H1 (cell line): ENCODE measurements around the gene ASGR1. TPM values are rescaled to one million over a fixed set of nuclear protein-coding genes. Genes with fewer than 3 reads are reported as not detected.

Experiments used
- CTCF ChIA-PET: fragments of 300-600 bp; sonication (Branson Sonifier 250); formaldehyde crosslinking; loops from one replicate; lab custom pipeline; 2021; ENCODE audit not compliant: partially characterized antibody; lab: Charles Lee
- POLR2A ChIA-PET: fragments of 300-600 bp; sonication (Branson Sonifier 250); formaldehyde crosslinking; loops from one replicate; lab custom pipeline; 2021; ENCODE audit warnings: inconsistent platforms; ENCODE audit not compliant: partially characterized antibody; lab: Charles Lee
- DNase-seq, 2 experiments: peaks; one replicate each; pipeline versions ENCODE4 v3.0.0 to v3.0.0-alpha.2; 2010 to 2022; ENCODE audit warnings: low spot score in 2 of 2, low read depth in 1 of 2, mixed read lengths in 1 of 2
- FAIRE-seq: peaks from 2 replicates; lab custom pipeline; 2011; peaks lifted over from hg19 to GRCh38; lab: Jason Lieb, UNC
- H2AFZ ChIP-seq: 2 replicates; pipeline ENCODE4 v1.8.1; 2012; ENCODE audit warnings: low read length, inconsistent platforms
- H2AK5ac ChIP-seq: 2 replicates; pipeline ENCODE4 v1.6.1; 2013; ENCODE audit warnings: low read depth, low read length
- H2BK120ac ChIP-seq: replicated peaks from 2 replicates; pipeline ENCODE3; 2013; ENCODE audit warnings: low read depth, low read length, inconsistent platforms
- H2BK12ac ChIP-seq: 2 replicates; pipeline ENCODE4 v1.6.1; 2013; ENCODE audit warnings: low read depth, low read length
- H2BK15ac ChIP-seq: 2 replicates; pipeline ENCODE4 v1.6.1; 2013; ENCODE audit warnings: low read length
- H2BK20ac ChIP-seq: 2 replicates; pipeline ENCODE4 v1.6.1; 2013; ENCODE audit warnings: low read length
- H2BK5ac ChIP-seq: 2 replicates; pipeline ENCODE4 v1.6.1; 2013; ENCODE audit warnings: low read depth, low read length
- H3K14ac ChIP-seq: 2 replicates; pipeline ENCODE4 v1.6.1; 2013; ENCODE audit warnings: inconsistent platforms; ENCODE audit not compliant: insufficient read length
- H3K18ac ChIP-seq: 2 replicates; pipeline ENCODE4 v1.6.1; 2013; ENCODE audit warnings: low read length; ENCODE audit errors: extremely low read depth
- H3K23ac ChIP-seq: 2 replicates; pipeline ENCODE4 v1.6.1; 2013; ENCODE audit warnings: inconsistent platforms; ENCODE audit not compliant: insufficient read length
- H3K23me2 ChIP-seq: 2 replicates; pipeline ENCODE4 v1.6.1; 2013; ENCODE audit warnings: low read depth, low read length
- H3K27ac ChIP-seq: 2 replicates; pipeline ENCODE4 v1.6.1; 2011; ENCODE audit warnings: low read depth, low read length, inconsistent platforms
- H3K27me3 ChIP-seq, 4 experiments: replicated peaks in 1 of 4; 1 replicate in 1 of 4; 2 replicates in 3 of 4; pipeline versions ENCODE4 v1.6.1 to v1.8.1; 2011 to 2013; ENCODE audit warnings: low read length in 3 of 4, mild to moderate bottlenecking in 3 of 4, inconsistent platforms in 2 of 4, mixed read lengths in 2 of 4, moderate library complexity in 1 of 4; ENCODE audit not compliant: control insufficient read depth in 3 of 4, insufficient read depth in 3 of 4; ENCODE audit errors: extremely low read depth in 1 of 4
- H3K36me3 ChIP-seq, 4 experiments: 2 replicates each; pipeline versions ENCODE4 v1.6.1 to v1.8.1; 2011 to 2013; ENCODE audit warnings: mild to moderate bottlenecking in 4 of 4, low read length in 3 of 4, moderate library complexity in 2 of 4, control low read depth in 1 of 4, inconsistent platforms in 1 of 4; ENCODE audit not compliant: insufficient read depth in 4 of 4, control insufficient read depth in 2 of 4
- H3K4ac ChIP-seq: replicated peaks from 2 replicates; pipeline ENCODE3; 2013; ENCODE audit warnings: low read length, low read depth, mixed read lengths, inconsistent platforms; ENCODE audit not compliant: insufficient read length
- H3K4me1 ChIP-seq, 4 experiments: replicated peaks in 1 of 4; 1 replicate in 1 of 4; 2 replicates in 3 of 4; pipeline versions ENCODE4 v1.6.1 to v1.8.1; 2011 to 2013; ENCODE audit warnings: low read length in 3 of 4, inconsistent platforms in 2 of 4, mixed read lengths in 1 of 4; ENCODE audit not compliant: insufficient read depth in 4 of 4, control insufficient read depth in 3 of 4
- H3K4me2 ChIP-seq, 2 experiments: 2 replicates each; pipeline versions ENCODE4 v1.6.1 to v1.8.1; 2011 to 2013; ENCODE audit warnings: low read depth in 2 of 2, low read length in 2 of 2, control low read depth in 1 of 2, inconsistent platforms in 1 of 2, mild to moderate bottlenecking in 1 of 2; ENCODE audit not compliant: insufficient read depth in 1 of 2
- H3K4me3 ChIP-seq, 4 experiments: fragments of 200-600, 300-600 bp in 1 of 4; sonication (generic), shearing (Covaris generic), sonication (Bioruptor Twin) in 1 of 4; 2 replicates each; pipeline versions ENCODE4 v1.5.1 to v1.8.1; 2011 to 2016; ENCODE audit warnings: low read length in 4 of 4, low read depth in 3 of 4, control low read depth in 2 of 4, inconsistent platforms in 2 of 4, mild to moderate bottlenecking in 2 of 4, mixed read lengths in 1 of 4, moderate library complexity in 1 of 4; ENCODE audit not compliant: insufficient read depth in 2 of 4; ENCODE audit errors: extremely low read depth in 1 of 4
- H3K56ac ChIP-seq: replicated peaks from 2 replicates; pipeline ENCODE3; 2013; ENCODE audit warnings: low read depth, mild to moderate bottlenecking, mixed read lengths, low read length, inconsistent platforms; ENCODE audit not compliant: insufficient read length
- H3K79me1 ChIP-seq: 2 replicates; pipeline ENCODE4 v1.6.1; 2013; ENCODE audit warnings: low read depth, low read length, control low read depth
- H3K79me2 ChIP-seq, 2 experiments: 2 replicates each; pipeline versions ENCODE4 v1.6.1 to v1.8.1; 2012 to 2013; ENCODE audit warnings: low read length in 2 of 2, mild to moderate bottlenecking in 2 of 2, inconsistent platforms in 1 of 2; ENCODE audit not compliant: insufficient read depth in 2 of 2, control insufficient read depth in 1 of 2
- H3K9ac ChIP-seq, 4 experiments: replicated peaks in 1 of 4; 1 replicate in 1 of 4; 2 replicates in 3 of 4; pipeline versions ENCODE4 v1.6.1 to v1.8.1; 2011 to 2013; ENCODE audit warnings: low read depth in 3 of 4, low read length in 3 of 4, control low read depth in 2 of 4, mild to moderate bottlenecking in 2 of 4, moderate library complexity in 2 of 4, inconsistent platforms in 1 of 4; ENCODE audit errors: extremely low read depth in 1 of 4
- H3K9me3 ChIP-seq, 2 experiments: 2 replicates each; pipeline versions ENCODE4 v1.6.1 to v1.8.1; 2012 to 2013; ENCODE audit warnings: mild to moderate bottlenecking in 2 of 2, moderate library complexity in 2 of 2, control low read depth in 1 of 2, inconsistent platforms in 1 of 2, low read depth in 1 of 2, low read length in 1 of 2, mixed read lengths in 1 of 2; ENCODE audit not compliant: insufficient read depth in 2 of 2
- H4K20me1 ChIP-seq, 2 experiments: replicated peaks in 1 of 2; 2 replicates each; pipeline versions ENCODE3 to v1.8.1; 2011 to 2013; ENCODE audit warnings: inconsistent platforms in 2 of 2, low read length in 2 of 2, mild to moderate bottlenecking in 1 of 2; ENCODE audit not compliant: insufficient read depth in 2 of 2, control insufficient read depth in 1 of 2
- H4K5ac ChIP-seq: 2 replicates; pipeline ENCODE4 v1.6.1; 2013; ENCODE audit warnings: low read length, low read depth, mixed read lengths, inconsistent platforms; ENCODE audit not compliant: insufficient read length
- H4K8ac ChIP-seq: 2 replicates; pipeline ENCODE4 v1.8.0; 2013; ENCODE audit warnings: mild to moderate bottlenecking, moderate library complexity, low read length, inconsistent platforms; ENCODE audit not compliant: insufficient read depth; ENCODE audit errors: extremely low read depth
- H4K91ac ChIP-seq: replicated peaks from 2 replicates; pipeline ENCODE3; 2013; ENCODE audit warnings: low read length, mixed read lengths, inconsistent platforms; ENCODE audit not compliant: insufficient read length
- CTBP2 ChIP-seq: IDR thresholded peaks from 2 replicates; pipeline ENCODE4 v1.7.0; 2011; ENCODE audit warnings: borderline replicate concordance, mild to moderate bottlenecking, moderate library complexity, mixed read lengths, low read length; ENCODE audit not compliant: insufficient read depth, insufficient read length
- EGR1 ChIP-seq: IDR thresholded peaks from 2 replicates; pipeline ENCODE4 v1.6.1; 2011; ENCODE audit warnings: low read depth, low read length, borderline replicate concordance
- GTF2F1 ChIP-seq: IDR thresholded peaks from 2 replicates; pipeline ENCODE4 v1.6.1; 2012; ENCODE audit warnings: low read depth, low read length, improper control_type of control experiment, borderline replicate concordance
- KDM5A ChIP-seq: fragments of 200-600 bp; IDR thresholded peaks from 2 replicates; pipeline ENCODE4 v1.7.1; 2012; ENCODE audit warnings: mild to moderate bottlenecking, low read length, inconsistent platforms, mixed read lengths
- SP4 ChIP-seq: IDR thresholded peaks from 2 replicates; pipeline ENCODE4 v1.6.1; 2012; ENCODE audit warnings: low read length, inconsistent platforms
- TAF1 ChIP-seq: IDR thresholded peaks from 2 replicates; pipeline ENCODE4 v1.6.1; 2011; ENCODE audit warnings: mild to moderate bottlenecking, low read depth, low read length
- TBP ChIP-seq: IDR thresholded peaks from 2 replicates; pipeline ENCODE4 v1.6.1; 2011; ENCODE audit warnings: low read depth, low read length, improper control_type of control experiment
- WGBS, 2 experiments: shearing (Covaris generic) in 1 of 2; methylation state at CpG; one replicate each; pipeline versions ENCODE4 v1.1.6 to v1.1.7; 2013 to 2015; ENCODE audit warnings: low lambda C conversion rate in 2 of 2, mixed read lengths in 2 of 2, inconsistent platforms in 1 of 2, low coverage in 1 of 2, missing lambda C conversion rate in 1 of 2; ENCODE audit not compliant: insufficient replicate concordance in 2 of 2, insufficient coverage in 1 of 2, insufficient read length in 1 of 2; ENCODE audit errors: extremely low coverage in 1 of 2, missing lambda C conversion rate in 1 of 2; 5-methylcytosine and 5-hydroxymethylcytosine counted together
- polyA plus RNA-seq, 7 experiments: library from polyadenylated mRNA; depleted of rRNA in 3 of 7; stranded (reverse) in 5 of 7; unstranded in 2 of 7; fragments of >200 nt in 5 of 7; fragments of 200-250 nt in 2 of 7; gene quantifications; 1 replicate in 5 of 7; 2 replicates in 1 of 7; 4 replicates in 1 of 7; pipeline versions ENCODE4 v1.2.1 to v1.2.3, GENCODE V29; 2011 to 2013; ENCODE audit warnings: missing spikeins in 2 of 7, mixed read lengths in 2 of 7
- total RNA-seq: library from RNA; stranded (reverse); fragmentation: NEBNext Ultra II Directional; extraction: Animal tissue kit (Norgen Biotek cat#: 25700); gene quantifications from 2 replicates; pipeline ENCODE4 v1.2.1, GENCODE V29; 2021
- TF ChIP-seq, protein P1 (sequence below): IDR thresholded peaks from 2 replicates; pipeline ENCODE4 v1.6.1; 2011; ENCODE audit warnings: low read depth, mild to moderate bottlenecking, low read length; ENCODE audit not compliant: insufficient read depth
- TF ChIP-seq, protein P2 (sequence below): IDR thresholded peaks from 2 replicates; pipeline ENCODE4 v1.6.1; 2012; ENCODE audit warnings: inconsistent platforms
- TF ChIP-seq, protein P3 (sequence below): IDR thresholded peaks from 2 replicates; pipeline ENCODE4 v1.6.1; 2011; ENCODE audit warnings: low read length, improper control_type of control experiment

ASGR1 gene
- total and polyA plus RNA-seq, 2 of the 8 experiments (the other 6 are each of a cell fraction or from before 2014, with no cell fraction given) = 10.8 to 14.5 TPM

DNA sequence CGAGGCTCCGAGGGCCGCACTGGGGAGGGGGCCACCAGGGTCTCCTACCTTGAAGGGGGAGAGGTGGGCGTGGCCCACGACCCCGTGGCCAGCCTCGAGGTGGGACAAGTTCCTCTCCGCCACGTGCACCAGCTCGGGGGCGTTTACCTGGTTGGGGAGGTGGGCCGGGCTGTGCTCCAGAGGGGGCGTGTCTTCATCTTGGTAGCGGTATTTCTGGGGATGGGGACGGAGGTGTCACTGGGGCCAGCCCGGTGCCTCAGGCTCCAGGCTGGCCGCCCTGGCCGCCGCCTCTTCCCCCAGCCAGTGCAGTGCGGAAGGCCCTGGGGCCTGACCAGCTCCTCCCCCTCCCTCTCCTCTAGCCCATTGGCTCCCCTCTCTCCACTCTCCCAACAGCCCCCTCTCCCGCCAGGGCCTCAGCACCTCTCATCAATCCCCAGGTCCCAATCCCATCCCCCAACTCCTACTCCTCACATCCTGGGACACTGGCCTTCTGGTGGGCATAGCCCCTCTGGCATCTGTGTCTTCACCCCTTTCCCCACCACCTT, 28.9 kb upstream of the ASGR1 start:
- no peak overlapping the region for H2AK5ac ChIP-seq
- 2% methylated on average over 18 of the region's 21 CpGs; no CpG with 5 or more reads in 1 of the 2 experiments for WGBS, 2 experiments
- CTCF ChIA-PET = interaction anchor here (0.6 to 2.4 kb wide), 7 partner anchors 13 to 162 kb away, joined by 3 to 10 read pairs (median 3); no protein-coding TSS in a partner anchor
- H3K4ac ChIP-seq = peak overlapping the region; percentile 79
- H3K9ac ChIP-seq = peak overlapping the region in 1 of 4 experiments; percentile 28; a peak in 1 of 7 replicates
- peak overlapping the region; percentile 80; the same call in 1 of the 2 replicates for H2BK20ac ChIP-seq
- POLR2A ChIA-PET = interaction anchor here (1.0 to 2.5 kb wide), 15 partner anchors 12 to 375 kb away, joined by 3 to 18 read pairs (median 5); partner anchors contain the start of genes ACADVL, CLDN7, CTDNEP1 and DLG4
- no peaks in the 10 kb centered on the region; a peak in 1 of 7 replicates for H3K27me3 ChIP-seq
- no peaks in the 10 kb centered on the region for H3K9me3 ChIP-seq
- peaks cover 26% of the 10 kb centered on the region; the same call in 1 of the 2 replicates for H3K23me2 ChIP-seq
- peaks cover 3 to 18% of the 10 kb centered on the region in 2 experiments for H4K20me1 ChIP-seq
- no peak overlapping the region; the same call in 1 of the 2 replicates for H4K8ac ChIP-seq
- peaks cover 6 to 11% (median 7%) of the 10 kb centered on the region in 4 experiments; a peak in 7 of 8 replicates for H3K36me3 ChIP-seq
- FAIRE-seq = no peak
- H3K27ac ChIP-seq = peak overlapping the region; percentile 35; the same call in 1 of the 2 replicates
- H3K4me2 ChIP-seq = peak overlapping the region; percentile 71 to 91
- no peak overlapping the region for H3K14ac ChIP-seq
- H2AFZ ChIP-seq = no peak overlapping the region
- peaks cover 0 to 58% of the 10 kb centered on the region in 2 experiments; a peak in 2 of 4 replicates for H3K79me2 ChIP-seq
- H2BK12ac ChIP-seq = 0 out of 2 replicates have a peak overlapping the region, but pooled peaks have one; percentile 92
- peak overlapping the region; percentile 68 for H4K91ac ChIP-seq
- peaks cover 26% of the 10 kb centered on the region for H3K79me1 ChIP-seq
- H3K4me3 ChIP-seq = peak overlapping the region; percentile 36 to 62 (median 40)
- H2BK120ac ChIP-seq = no peak overlapping the region
- H4K5ac ChIP-seq = peak overlapping the region; percentile 57
- H3K23ac ChIP-seq = no peak overlapping the region
- H2BK5ac ChIP-seq = peak overlapping the region; percentile 90
- peaks cover 8 to 42% (median 32%) of the 10 kb centered on the region in 4 experiments for H3K4me1 ChIP-seq
- H3K18ac ChIP-seq = peak overlapping the region; percentile 96
- peak in 1 of 2 experiments; percentile 86 for DNase-seq
- peak overlapping the region; percentile 88 for H2BK15ac ChIP-seq
- no peak overlapping the region for H3K56ac ChIP-seq
- TF ChIP-seq EGR1 (no peak; the same call in none of the 2 replicates), TBP (0 out of 2 replicates have a peak, but pooled peaks have one; percentile 15), CTBP2 (no peak), TAF1 (no peak), KDM5A (no peak), GTF2F1 (no peak), SP4 (no peak)
- TF ChIP-seq, protein P1, sequence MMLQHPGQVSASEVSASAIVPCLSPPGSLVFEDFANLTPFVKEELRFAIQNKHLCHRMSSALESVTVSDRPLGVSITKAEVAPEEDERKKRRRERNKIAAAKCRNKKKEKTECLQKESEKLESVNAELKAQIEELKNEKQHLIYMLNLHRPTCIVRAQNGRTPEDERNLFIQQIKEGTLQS = no peak
- TF ChIP-seq, protein P2, sequence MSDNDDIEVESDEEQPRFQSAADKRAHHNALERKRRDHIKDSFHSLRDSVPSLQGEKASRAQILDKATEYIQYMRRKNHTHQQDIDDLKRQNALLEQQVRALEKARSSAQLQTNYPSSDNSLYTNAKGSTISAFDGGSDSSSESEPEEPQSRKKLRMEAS = peak; percentile 96
- TF ChIP-seq, protein P3, sequence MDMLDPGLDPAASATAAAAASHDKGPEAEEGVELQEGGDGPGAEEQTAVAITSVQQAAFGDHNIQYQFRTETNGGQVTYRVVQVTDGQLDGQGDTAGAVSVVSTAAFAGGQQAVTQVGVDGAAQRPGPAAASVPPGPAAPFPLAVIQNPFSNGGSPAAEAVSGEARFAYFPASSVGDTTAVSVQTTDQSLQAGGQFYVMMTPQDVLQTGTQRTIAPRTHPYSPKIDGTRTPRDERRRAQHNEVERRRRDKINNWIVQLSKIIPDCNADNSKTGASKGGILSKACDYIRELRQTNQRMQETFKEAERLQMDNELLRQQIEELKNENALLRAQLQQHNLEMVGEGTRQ = peak; percentile 35; the same call in 1 of the 2 replicates
